Calu3 (cell line): ENCODE results near the gene CRYBB3. TPM values are rescaled to one million over a fixed set of nuclear protein-coding genes. Genes with fewer than 3 reads are reported as not detected.

ENCODE experiments used
- BruUV-seq: library from RNA; stranded (reverse); fragments of 400-500 nt; replicated peaks from 2 replicates; lab custom pipeline; 2021; lab: Mats Ljungman, UMichigan
- CTCF ChIA-PET: fragments of 300-600 bp; sonication (Branson Sonifier 250); formaldehyde crosslinking; loops from one replicate; lab custom pipeline; 2022; ENCODE audit warnings: antibody characterized with exemption; lab: Charles Lee
- DNase-seq: peaks from one replicate; pipeline ENCODE4 v3.0.0; 2022
- H3K27ac Mint-ChIP-seq: one replicate; pipeline ENCODE4 v1.8.0; 2022; ENCODE audit warnings: mixed read lengths; ENCODE audit not compliant: unreplicated experiment
- H3K27me3 Mint-ChIP-seq: one replicate; pipeline ENCODE4 v1.8.0; 2022; ENCODE audit warnings: mixed read lengths; ENCODE audit not compliant: unreplicated experiment
- H3K36me3 Mint-ChIP-seq: one replicate; pipeline ENCODE4 v1.8.0; 2022; ENCODE audit warnings: mild to moderate bottlenecking, moderate library complexity, mixed read lengths; ENCODE audit not compliant: insufficient read depth, unreplicated experiment
- H3K4me1 Mint-ChIP-seq: one replicate; pipeline ENCODE4 v1.8.0; 2022; ENCODE audit warnings: mild to moderate bottlenecking, low read depth, mixed read lengths; ENCODE audit not compliant: unreplicated experiment
- H3K4me3 Mint-ChIP-seq: one replicate; pipeline ENCODE4 v1.8.0; 2022; ENCODE audit warnings: mild to moderate bottlenecking, low read depth, moderate library complexity, mixed read lengths; ENCODE audit not compliant: unreplicated experiment
- H3K9me3 Mint-ChIP-seq: one replicate; pipeline ENCODE4 v1.8.0; 2022; ENCODE audit warnings: low read depth, mixed read lengths; ENCODE audit not compliant: unreplicated experiment
- intact Hi-C: fragments of 100-400 bp; cut with micrococcal nuclease; formaldehyde crosslinking; loops from one replicate; pipeline ENCODE4 v1.10.0; 2022; ENCODE audit not compliant: unreplicated experiment
- total RNA-seq: library from RNA; stranded (reverse); gene quantifications from 2 replicates; pipeline ENCODE4 v1.2.3, GENCODE V29; 2022
- TF ChIP-seq, protein P1 (sequence below): fragments of 200-600 bp; IDR thresholded peaks from one replicate; pipeline ENCODE4 v1.8.0; 2022; ENCODE audit warnings: antibody characterized with exemption; ENCODE audit not compliant: unreplicated experiment

The CRYBB3 gene
- total RNA-seq, 1 experiment from 2014 or later = 1.4 TPM

DNA sequence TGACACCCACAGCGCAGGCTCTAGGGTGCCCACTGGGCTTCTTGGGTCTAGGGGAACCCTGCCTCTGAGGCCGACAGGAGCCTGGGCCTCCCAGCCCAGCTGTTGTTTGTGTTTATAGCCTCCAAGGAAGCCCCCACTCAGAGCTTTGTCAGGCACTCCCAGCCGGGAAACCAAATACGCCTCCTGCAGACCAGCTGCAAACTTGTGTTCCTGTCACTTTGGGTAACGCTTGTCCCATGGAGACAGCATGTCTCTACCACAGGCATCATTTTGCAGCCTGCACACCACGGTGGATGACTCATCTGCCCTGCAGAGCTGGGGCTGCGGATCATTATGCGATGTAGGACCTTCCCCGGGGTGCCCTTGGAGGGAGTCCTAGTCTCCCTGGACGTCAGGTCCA lies 40.6 kb upstream of the CRYBB3 start:
- Mint-ChIP-seq H3K9me3 (no peaks in the 10 kb centered on the region), H3K36me3 (peaks cover 6% of the 10 kb centered on the region), H3K4me3 (no peak overlapping the region), H3K4me1 (peaks cover 33% of the 10 kb centered on the region), H3K27me3 (no peaks in the 10 kb centered on the region), H3K27ac (no peak overlapping the region)
- intact Hi-C loops = no loop called here
- TF ChIP-seq, protein P1, sequence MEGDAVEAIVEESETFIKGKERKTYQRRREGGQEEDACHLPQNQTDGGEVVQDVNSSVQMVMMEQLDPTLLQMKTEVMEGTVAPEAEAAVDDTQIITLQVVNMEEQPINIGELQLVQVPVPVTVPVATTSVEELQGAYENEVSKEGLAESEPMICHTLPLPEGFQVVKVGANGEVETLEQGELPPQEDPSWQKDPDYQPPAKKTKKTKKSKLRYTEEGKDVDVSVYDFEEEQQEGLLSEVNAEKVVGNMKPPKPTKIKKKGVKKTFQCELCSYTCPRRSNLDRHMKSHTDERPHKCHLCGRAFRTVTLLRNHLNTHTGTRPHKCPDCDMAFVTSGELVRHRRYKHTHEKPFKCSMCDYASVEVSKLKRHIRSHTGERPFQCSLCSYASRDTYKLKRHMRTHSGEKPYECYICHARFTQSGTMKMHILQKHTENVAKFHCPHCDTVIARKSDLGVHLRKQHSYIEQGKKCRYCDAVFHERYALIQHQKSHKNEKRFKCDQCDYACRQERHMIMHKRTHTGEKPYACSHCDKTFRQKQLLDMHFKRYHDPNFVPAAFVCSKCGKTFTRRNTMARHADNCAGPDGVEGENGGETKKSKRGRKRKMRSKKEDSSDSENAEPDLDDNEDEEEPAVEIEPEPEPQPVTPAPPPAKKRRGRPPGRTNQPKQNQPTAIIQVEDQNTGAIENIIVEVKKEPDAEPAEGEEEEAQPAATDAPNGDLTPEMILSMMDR = no peak
- CTCF ChIA-PET = no interaction called here
- DNase-seq = no peak
- BruUV-seq = no TSS peak

GRCh38 chr22:25160120-25160996 lies 39.3 kb upstream of the CRYBB3 start:
- Mint-ChIP-seq H3K4me1 (peaks cover 30% of the 10 kb centered on the region), H3K4me3 (no peak overlapping the region), H3K27me3 (no peaks in the 10 kb centered on the region), H3K9me3 (no peaks in the 10 kb centered on the region), H3K27ac (no peak overlapping the region), H3K36me3 (peaks cover 6% of the 10 kb centered on the region)
- no TSS peak for BruUV-seq
- intact Hi-C loops = no loop called here
- DNase-seq = no peak
- CTCF ChIA-PET = interaction anchor here (0.6 kb wide), 1 partner anchor 129 kb away, joined by 6 read pairs; no protein-coding TSS in a partner anchor
- TF ChIP-seq, protein P1 = no peak

DNA sequence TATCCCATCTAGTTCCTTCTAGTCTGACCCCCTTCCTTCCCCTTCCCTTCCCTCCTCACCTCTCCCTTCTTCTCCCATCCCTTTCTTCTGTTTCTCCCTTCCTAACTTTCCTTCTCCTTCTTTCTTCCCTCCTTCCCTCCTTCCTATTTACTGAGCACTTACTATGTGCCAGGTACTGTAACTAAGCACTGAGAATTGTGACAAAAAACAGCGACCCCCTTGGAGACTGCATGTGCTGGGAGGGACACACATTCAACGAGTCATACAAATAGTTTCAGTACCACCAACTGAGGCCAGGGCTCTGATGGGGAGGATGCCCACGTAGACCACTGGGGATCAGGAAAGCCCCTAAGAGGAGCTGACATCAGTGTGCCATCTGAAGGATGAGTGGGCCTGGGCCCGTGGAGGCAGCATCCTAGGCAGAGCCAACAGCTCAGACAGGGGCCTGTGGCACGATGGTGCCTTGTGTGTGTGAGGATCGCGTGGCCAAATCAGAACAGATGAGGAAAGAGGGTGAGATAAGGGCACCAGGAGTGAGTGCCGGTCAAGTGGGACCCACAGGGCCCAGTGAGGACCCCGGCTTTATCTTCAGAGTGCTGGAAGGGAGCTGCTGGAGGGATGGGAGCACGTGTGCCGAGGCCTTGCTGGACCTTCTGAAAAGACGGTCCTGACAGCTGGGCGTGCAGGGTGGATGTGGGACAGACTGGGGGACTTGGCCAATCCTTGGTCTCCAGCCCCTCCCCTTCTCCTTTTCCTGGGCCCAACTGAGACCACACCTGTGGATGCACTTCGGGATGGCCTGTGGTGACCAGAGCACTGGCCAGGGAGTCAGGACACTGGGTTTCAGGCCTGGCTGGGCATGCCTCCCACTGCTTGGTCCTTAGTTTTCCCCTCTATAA lies 38.4 kb upstream of the CRYBB3 start:
- peaks cover 6% of the 10 kb centered on the region for H3K36me3 Mint-ChIP-seq
- no TSS peak for BruUV-seq
- CTCF ChIA-PET = interaction anchor here (0.6 kb wide), 2 partner anchors 130 to 1746 kb away, joined by 3 to 6 read pairs; no protein-coding TSS in a partner anchor
- DNase-seq = no peak
- TF ChIP-seq, protein P1 = no peak
- H3K27ac Mint-ChIP-seq = no peak overlapping the region
- intact Hi-C loops = no loop called here
- H3K4me1 Mint-ChIP-seq = peaks cover 34% of the 10 kb centered on the region
- no peaks in the 10 kb centered on the region for H3K9me3 Mint-ChIP-seq
- no peaks in the 10 kb centered on the region for H3K27me3 Mint-ChIP-seq
- no peak overlapping the region for H3K4me3 Mint-ChIP-seq

GRCh38 chr22:25161916-25162530 lies 37.6 kb upstream of the CRYBB3 start:
- no peaks in the 10 kb centered on the region for H3K27me3 Mint-ChIP-seq
- peaks cover 35% of the 10 kb centered on the region for H3K4me1 Mint-ChIP-seq
- no TSS peak for BruUV-seq
- no peaks in the 10 kb centered on the region for H3K9me3 Mint-ChIP-seq
- no peaks in the 10 kb centered on the region for H3K36me3 Mint-ChIP-seq
- no peak for DNase-seq
- H3K4me3 Mint-ChIP-seq = no peak overlapping the region
- TF ChIP-seq, protein P1 = no peak
- CTCF ChIA-PET = interaction anchor here (0.6 kb wide), 1 partner anchor 1745 kb away, joined by 3 read pairs; no protein-coding TSS in a partner anchor
- H3K27ac Mint-ChIP-seq = no peak overlapping the region
- intact Hi-C loops = no loop called here
